ENCODE measurements around the gene BCDIN3D. TPM values are rescaled to one million over a fixed set of nuclear protein-coding genes. Genes with fewer than 3 reads are reported as not detected.

The BCDIN3D gene
- total and polyA plus RNA-seq, 10 of the 15 experiments (the other 5 are each of a cell fraction or from before 2014, with no cell fraction given) = 3.7 to 7.2 (median 6.4) TPM

- TF ChIP-seq RELA (IDR thresholded peaks at IDR 0.05; ENCODE audit: borderline replicate concordance, partially characterized antibody) (no peak), PBX3 (IDR thresholded peaks at IDR 0.05; ENCODE audit: insufficient replicate concordance, low read depth, low read length) (no peak), POLR2A (IDR thresholded peaks at IDR 0.05; ENCODE audit: low read depth, low read length) (no peak), CEBPB (IDR thresholded peaks at IDR 0.05; ENCODE audit: borderline replicate concordance in 1 of 2, low read depth in 2 of 2, low read length in 2 of 2) (no peak), NR2C2 (IDR thresholded peaks at IDR 0.05; ENCODE audit: borderline replicate concordance, control insufficient read depth, insufficient read length, low read depth) (no peak)
Observed at GRCh38 chr12:49803693-49804450, 39.0 kb downstream of the BCDIN3D start (continued).

DNA sequence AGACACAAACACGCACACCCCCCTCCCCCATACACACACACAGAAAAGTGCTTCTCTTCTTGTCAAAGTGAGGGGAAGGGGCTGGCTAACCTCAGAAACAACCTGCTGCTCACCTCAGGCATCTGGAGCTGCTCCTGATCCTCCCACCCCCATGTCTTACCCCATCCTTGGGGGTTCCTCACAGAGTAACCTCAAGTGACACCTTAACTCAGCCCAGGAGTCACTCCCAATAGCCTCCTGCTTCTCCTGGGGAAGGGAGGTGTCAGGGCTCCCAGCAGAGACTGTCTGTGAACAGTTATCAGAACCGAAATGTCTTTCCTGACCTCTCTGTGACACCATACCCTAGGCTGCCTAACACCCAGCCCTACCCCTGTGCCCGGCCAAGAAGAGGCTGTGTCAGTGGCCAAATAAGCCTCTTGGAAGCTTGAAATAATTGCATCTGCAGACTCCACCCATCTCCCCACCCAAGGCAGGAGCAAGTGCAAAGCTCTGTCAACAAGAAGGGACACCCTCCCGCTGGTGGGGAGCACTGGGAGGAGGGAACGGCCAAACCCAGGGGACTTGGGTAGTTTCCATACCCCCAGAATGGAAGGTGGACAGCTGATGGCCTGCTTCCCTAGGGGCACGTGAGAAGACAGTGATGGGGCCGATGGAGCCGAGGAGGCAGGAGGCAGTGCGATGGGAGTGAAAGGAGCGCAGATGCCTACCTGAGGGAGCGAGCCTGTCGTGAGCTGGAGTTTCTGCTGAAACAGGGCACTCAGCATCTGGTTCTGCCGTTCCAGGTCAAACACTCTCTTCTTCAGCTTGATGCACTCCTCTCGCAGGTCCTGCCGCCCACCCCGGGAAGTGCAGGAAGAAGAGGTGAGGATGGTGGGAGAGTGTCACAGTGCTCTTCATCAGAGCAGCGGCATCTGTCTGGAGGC lies 41.5 kb downstream of the BCDIN3D start:
- H3K4me2 ChIP-seq (ENCODE audit: control insufficient read depth, insufficient read depth) = no peak overlapping the region
- ATAC-seq = no peak
- H3K4me3 ChIP-seq = no peak overlapping the region
- 83% methylated on average over 17 of the region's 17 CpGs for WGBS (ENCODE audit: insufficient coverage, insufficient replicate concordance, low lambda C conversion rate, missing lambda C conversion rate)
- H3K79me2 ChIP-seq (ENCODE audit: control insufficient read depth, insufficient read depth, low read length) = no peaks in the 10 kb centered on the region
- no TSS peak for BruUV-seq (replicated peaks)
- RAD21 ChIA-PET (ENCODE audit: unreplicated experiment) = no interaction called here
- no peak overlapping the region for H2AFZ ChIP-seq (ENCODE audit: control insufficient read depth, low read depth, low read length)
- SMC1A ChIA-PET (ENCODE audit: uncharacterized antibody, unreplicated experiment) = interaction anchor here (1.8 kb wide), 1 partner anchor 9 kb away, joined by 6 read pairs; no protein-coding TSS in a partner anchor
- POLR2A ChIA-PET = no interaction called here
- in situ Hi-C loops (cut with MboI) (no loop called here), intact Hi-C loops (cut with micrococcal nuclease; ENCODE audit: unreplicated experiment) (no loop called here)
- DNase-seq (ENCODE audit: low read depth, low spot score) = no peak
- no peak for FAIRE-seq
- no peaks in the 10 kb centered on the region for H3K9me3 ChIP-seq (replicated peaks; ENCODE audit: control insufficient read depth, insufficient read depth, low read length)
- no peak overlapping the region for H3K9ac ChIP-seq (ENCODE audit: control insufficient read depth, insufficient read depth, low read length)
- H3K36me3 ChIP-seq (ENCODE audit: control insufficient read depth in 2 of 2, insufficient read depth in 2 of 2, low read length in 1 of 2) = peaks cover 3 to 17% of the 10 kb centered on the region in 2 experiments
- no peaks in the 10 kb centered on the region for H3K27me3 ChIP-seq (replicated peaks in 1 of 2; ENCODE audit: control insufficient read depth in 2 of 2, insufficient read depth in 2 of 2, low read length in 1 of 2)
- H4K20me1 ChIP-seq (ENCODE audit: control insufficient read depth, insufficient read depth) = no peaks in the 10 kb centered on the region
- CTCF ChIA-PET = interaction anchor here (1.0 to 1.3 kb wide), 2 partner anchors 38 to 144 kb away, joined by 3 to 5 read pairs; no protein-coding TSS in a partner anchor
- no peak overlapping the region for H3K27ac ChIP-seq (ENCODE audit: control insufficient read depth, insufficient read depth)
- H3K4me1 ChIP-seq (ENCODE audit: control insufficient read depth, insufficient read depth, low read length) = no peaks in the 10 kb centered on the region
- TF ChIP-seq TCF7 (IDR thresholded peaks at IDR 0.05; ENCODE audit: borderline replicate concordance) (no peak), POLR2A (IDR thresholded peaks at IDR 0.05; ENCODE audit: low read depth, low read length) (no peak), RELA (IDR thresholded peaks at IDR 0.05; ENCODE audit: borderline replicate concordance, partially characterized antibody) (no peak), ZZZ3 (IDR thresholded peaks at IDR 0.05; ENCODE audit: control insufficient read depth, insufficient read length, low read depth) (no peak), IRF5 (IDR thresholded peaks at IDR 0.05; ENCODE audit: borderline replicate concordance) (no peak), FOXM1 (IDR thresholded peaks at IDR 0.05; ENCODE audit: low read depth, low read length) (no peak), EZH2 (IDR thresholded peaks at IDR 0.05; ENCODE audit: borderline replicate concordance, control insufficient read depth, low read depth, low read length) (no peak), NFXL1 (IDR thresholded peaks at IDR 0.05; ENCODE audit: borderline replicate concordance) (no peak), SREBF1 (IDR thresholded peaks at IDR 0.05; ENCODE audit: low read length) (no peak), ZBED1 (IDR thresholded peaks at IDR 0.05; ENCODE audit: borderline replicate concordance) (no peak), RFX5 (IDR thresholded peaks at IDR 0.05; ENCODE audit: low read depth, low read length) (no peak), GATAD2B (conservative IDR thresholded peaks at IDR 0.05; ENCODE audit: low read depth) (no peak)
